ENCODE results near the gene IGSF3. TPM values are rescaled to one million over a fixed set of nuclear protein-coding genes. Genes with fewer than 3 reads are reported as not detected.

Gene IGSF3
- total RNA-seq, 2 donors from 2014 or later, result 21.4 to 30.6 TPM

GRCh38 chr1:116546354-116546977, 121.1 kb downstream of the IGSF3 start:
- Histone ChIP-seq H3K9me3 (no peaks in the 10 kb centered on the region), H3K4me1 (no peaks in the 10 kb centered on the region), H3K27ac (no peak overlapping the region), H3K9ac (ENCODE audit: low read depth in 2 of 2, low read length in 2 of 2) (no peak overlapping the region), H3K4me3 (no peak overlapping the region), H3K36me3 (peaks cover 4% of the 10 kb centered on the region), H3K27me3 (no peaks in the 10 kb centered on the region)
- intact Hi-C loops (cut with DNase I), result no loop called here
- no peak for DNase-seq
- no peak for TF ChIP-seq CTCF (IDR thresholded peaks at IDR 0.05)

- Histone ChIP-seq H3K4me3 (no peak overlapping the region), H3K9ac (ENCODE audit: low read depth in 2 of 2, low read length in 2 of 2) (no peak overlapping the region), H3K27me3 (no peaks in the 10 kb centered on the region), H3K4me1 (no peaks in the 10 kb centered on the region), H3K27ac (no peak overlapping the region), H3K9me3 (no peaks in the 10 kb centered on the region), H3K36me3 (peaks cover 4% of the 10 kb centered on the region)
- no peak for DNase-seq
- TF ChIP-seq CTCF (IDR thresholded peaks at IDR 0.05), result no peak
- intact Hi-C loops (cut with DNase I), result no loop called here
These were observed 122.2 kb downstream of the IGSF3 start for GRCh38 chr1:116545359-116545705.

GRCh38 chr1:116544588-116545358, 122.8 kb downstream of the IGSF3 start:
- Histone ChIP-seq H3K27me3 (no peaks in the 10 kb centered on the region), H3K9me3 (no peaks in the 10 kb centered on the region), H3K36me3 (peaks cover 4% of the 10 kb centered on the region), H3K4me3 (no peak overlapping the region), H3K4me1 (no peaks in the 10 kb centered on the region), H3K27ac (no peak overlapping the region), H3K9ac (ENCODE audit: low read depth in 2 of 2, low read length in 2 of 2) (no peak overlapping the region)
- DNase-seq, result no peak
- no peak for TF ChIP-seq CTCF (IDR thresholded peaks at IDR 0.05)
- intact Hi-C loops (cut with DNase I), result no loop called here

GRCh38 chr1:116540088-116540487, 127.4 kb downstream of the IGSF3 start:
- no peak overlapping the region for H3K9ac ChIP-seq (ENCODE audit: low read depth in 2 of 2, low read length in 2 of 2)
- no peaks in the 10 kb centered on the region for H3K9me3 ChIP-seq
- H3K36me3 ChIP-seq, result peaks cover 4% of the 10 kb centered on the region
- no peaks in the 10 kb centered on the region for H3K4me1 ChIP-seq
- DNase-seq, result no peak
- no peaks in the 10 kb centered on the region for H3K27me3 ChIP-seq
- H3K27ac ChIP-seq, result no peak overlapping the region
- intact Hi-C loops (cut with DNase I), result no loop called here
- H3K4me3 ChIP-seq, result no peak overlapping the region
- no peak for TF ChIP-seq CTCF (IDR thresholded peaks at IDR 0.05)

GRCh38 chr1:116538544-116538943, 129.0 kb downstream of the IGSF3 start:
- Histone ChIP-seq H3K9me3 (no peaks in the 10 kb centered on the region), H3K27ac (no peak overlapping the region), H3K9ac (ENCODE audit: low read depth in 2 of 2, low read length in 2 of 2) (no peak overlapping the region), H3K4me1 (no peaks in the 10 kb centered on the region), H3K4me3 (no peak overlapping the region), H3K27me3 (no peaks in the 10 kb centered on the region), H3K36me3 (no peaks in the 10 kb centered on the region)
- DNase-seq, result no peak
- intact Hi-C loops (cut with DNase I), result no loop called here
- TF ChIP-seq CTCF (IDR thresholded peaks at IDR 0.05), result no peak
